HT-29 (cell line): ENCODE measurements around the gene USP48. TPM values are rescaled to one million over a fixed set of nuclear protein-coding genes. Genes with fewer than 3 reads are reported as not detected.
"Not testable (repeated sequence)": the region's sequence is repeated elsewhere in the genome, so short reads cannot be mapped to it uniquely, and the experiment has no call there.

ENCODE experiments used
- DNase-seq: peaks from one replicate; pipeline ENCODE4 v3.0.0-alpha.2; 2015; ENCODE audit warnings: low spot score
- total RNA-seq: library from RNA; depleted of rRNA; stranded (reverse); fragments of >200 nt; shearing (Covaris generic); gene quantifications from 2 replicates; pipeline ENCODE4 v1.2.3, GENCODE V29; 2014

Gene USP48
- total RNA-seq, 1 experiment from 2014 or later, result 19.5 TPM

- no peak for DNase-seq
Measured at GRCh38 chr1:21701401-21701800, 81.5 kb downstream of the USP48 start.

DNA sequence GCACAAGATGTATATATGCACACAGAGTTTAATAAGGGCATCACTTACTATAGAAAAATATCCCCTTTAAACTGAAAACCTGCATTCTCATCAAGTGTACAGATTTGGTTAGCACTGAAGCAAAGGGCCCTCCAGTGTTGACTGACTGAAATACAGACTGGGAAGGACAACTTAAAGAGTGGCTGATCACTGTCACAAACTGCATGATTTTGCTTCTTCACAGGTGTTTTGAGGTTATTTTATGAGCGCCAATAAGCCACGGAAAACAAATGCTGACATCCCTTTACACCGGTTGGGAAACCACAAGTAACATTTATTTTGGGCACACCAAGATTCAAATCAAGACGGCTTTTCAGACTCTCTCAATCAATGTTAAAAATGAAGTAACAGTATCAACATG, 82.9 kb downstream of the USP48 start:
- DNase-seq, result no peak

- DNase-seq, result no peak
Measured at GRCh38 chr1:21696931-21697330, 86.0 kb downstream of the USP48 start.

GRCh38 chr1:21693732-21694131, 89.2 kb downstream of the USP48 start:
- DNase-seq, result no peak

DNA sequence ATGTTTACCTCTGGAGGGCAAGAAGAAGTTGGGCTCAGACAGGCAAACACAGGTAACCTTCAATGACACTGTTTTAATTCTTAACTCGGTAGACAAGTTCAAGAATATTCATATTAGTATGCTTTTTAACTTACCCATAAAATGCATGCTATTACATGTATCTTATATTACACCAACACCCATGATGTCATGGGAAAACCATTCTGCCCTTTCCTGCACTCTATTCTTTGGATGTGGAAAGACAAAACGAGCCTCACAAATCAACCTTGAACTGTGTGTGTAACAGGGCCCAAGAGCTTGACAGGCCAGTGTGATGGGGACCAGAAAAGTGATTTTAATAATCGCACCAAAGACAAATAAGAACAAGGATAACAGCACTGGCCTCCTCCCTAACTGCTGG, 91.2 kb downstream of the USP48 start:
- DNase-seq, result no peak

- DNase-seq, result no peak
Measured at GRCh38 chr1:21689661-21690372, 93.1 kb downstream of the USP48 start.

- no peak for DNase-seq
Measured at GRCh38 chr1:21687081-21687529, 95.8 kb downstream of the USP48 start.

GRCh38 chr1:21685946-21686678, 96.8 kb downstream of the USP48 start:
- DNase-seq, result no peak

DNA sequence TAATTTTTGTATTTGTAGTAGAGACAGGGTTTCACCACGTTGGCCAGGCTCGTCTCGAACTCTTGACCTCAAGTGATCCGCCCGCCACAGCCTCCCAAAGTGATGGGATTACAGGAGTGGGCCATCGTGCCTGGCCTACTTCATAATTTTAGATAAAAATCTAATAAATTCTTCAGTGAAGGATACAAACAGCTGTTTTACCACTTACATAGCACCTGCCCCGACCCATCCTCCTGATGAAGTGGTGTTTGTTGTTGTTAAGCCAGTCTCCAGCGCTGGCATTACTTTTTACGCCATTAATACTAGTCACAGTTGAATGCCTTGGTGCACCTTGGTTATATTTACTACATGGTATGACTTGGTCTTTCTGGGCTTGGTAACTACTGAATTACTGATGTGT, 101.5 kb downstream of the USP48 start:
- DNase-seq, result no peak

DNA sequence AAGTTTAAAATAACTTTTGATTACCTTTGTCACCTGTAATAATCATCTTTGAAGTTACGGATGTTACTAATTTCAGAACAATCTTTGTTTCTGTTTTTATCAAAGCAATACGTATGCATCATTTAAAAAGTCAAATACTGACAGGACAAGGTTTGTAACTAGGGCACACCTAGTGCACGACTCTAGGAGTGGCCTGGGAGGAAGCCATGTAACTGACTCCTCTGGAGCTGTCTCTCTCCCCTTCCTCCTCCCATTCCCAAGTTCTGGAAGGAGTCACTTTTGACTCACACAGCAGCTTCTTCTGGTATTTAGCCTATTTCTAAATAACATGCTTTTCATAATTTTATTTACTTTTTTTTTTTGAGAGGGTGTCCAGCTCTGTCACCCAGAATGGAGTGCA, 102.0 kb downstream of the USP48 start:
- no peak for DNase-seq

- no peak for DNase-seq
Measured at GRCh38 chr1:21680381-21680780, 102.6 kb downstream of the USP48 start.

DNA sequence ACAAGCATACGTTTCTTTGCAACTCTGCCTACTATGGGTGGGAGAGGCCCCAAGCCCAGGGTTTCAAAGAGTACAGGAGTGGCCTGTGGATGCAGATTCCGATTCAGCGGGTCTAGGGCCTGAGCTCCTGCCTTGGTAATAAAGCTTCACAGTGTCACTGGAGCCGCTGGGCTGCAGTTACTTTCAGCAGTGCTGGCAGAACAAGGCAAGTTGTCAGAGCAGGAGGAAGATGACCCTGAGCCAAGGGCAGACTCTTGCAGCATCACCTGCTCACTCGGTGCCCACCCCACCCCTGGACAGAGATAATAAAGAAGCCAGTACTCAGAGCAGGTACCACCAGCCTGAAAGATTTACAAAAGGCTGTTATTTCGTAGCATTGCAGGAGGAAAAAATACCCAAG, 105.8 kb downstream of the USP48 start:
- no peak for DNase-seq

DNA sequence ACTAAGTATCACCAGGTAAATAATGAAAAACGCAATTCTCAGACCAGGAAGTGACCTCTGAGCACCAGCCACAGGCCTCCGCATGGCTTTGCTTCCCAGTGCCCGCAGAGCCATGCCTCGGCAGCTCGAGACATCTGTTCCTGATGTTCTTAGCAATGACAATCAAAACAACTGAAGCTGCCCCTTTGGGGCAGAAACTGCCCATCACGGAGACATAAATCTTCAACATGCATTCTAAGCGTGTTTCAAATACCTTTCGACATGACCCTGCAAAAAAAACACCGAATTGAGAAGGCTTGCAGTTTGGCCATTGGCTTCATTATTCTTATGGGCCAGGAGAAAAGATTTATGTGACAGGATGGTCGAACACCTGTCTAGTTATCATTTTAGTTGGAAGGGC, 108.0 kb downstream of the USP48 start:
- DNase-seq, result no peak

DNA sequence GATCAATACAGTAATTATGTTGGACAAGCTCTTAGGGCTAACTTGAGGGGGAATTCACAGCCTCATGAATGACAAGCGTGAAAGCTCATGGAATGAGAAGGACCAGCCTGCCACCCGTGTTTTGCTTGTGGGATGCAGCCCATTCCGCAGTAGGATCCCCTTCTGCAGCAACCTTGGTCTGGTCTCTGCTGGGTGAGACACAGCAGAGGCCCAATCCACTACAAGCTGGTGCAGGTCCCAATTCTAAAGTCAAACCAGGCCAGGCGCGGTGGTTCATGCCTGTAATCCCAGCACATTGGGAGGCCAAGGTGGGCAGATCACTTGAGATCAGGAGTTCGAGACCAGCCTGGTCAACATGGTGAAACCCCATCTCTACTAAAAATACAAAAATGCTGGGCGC, 109.1 kb downstream of the USP48 start:
- DNase-seq, result not testable (repeated sequence)

DNA sequence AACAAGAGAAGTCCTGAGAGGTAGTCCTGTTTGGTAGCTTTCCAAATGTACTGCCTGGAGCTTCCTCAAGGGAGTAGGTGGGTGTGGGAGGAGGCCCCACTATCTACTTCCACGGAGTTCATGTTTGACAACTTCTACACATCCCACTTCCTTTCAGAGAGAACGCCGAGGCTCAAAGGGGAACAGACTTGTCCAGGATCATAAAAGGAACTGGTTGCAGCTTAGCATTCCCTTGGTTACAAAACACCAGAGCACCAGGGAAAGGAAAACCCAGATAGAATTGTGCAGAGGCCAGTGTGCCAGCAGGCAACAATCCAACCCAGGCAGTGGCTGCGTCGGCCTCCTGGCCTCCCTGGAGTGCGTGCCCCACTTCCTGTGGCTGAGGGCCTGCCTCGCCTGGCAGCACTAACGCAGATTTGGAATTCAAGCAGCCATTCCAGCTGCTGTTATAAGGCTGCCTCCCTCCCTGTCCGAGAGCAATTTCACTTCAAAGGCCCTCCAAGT, 109.6 kb downstream of the USP48 start:
- no peak for DNase-seq

DNA sequence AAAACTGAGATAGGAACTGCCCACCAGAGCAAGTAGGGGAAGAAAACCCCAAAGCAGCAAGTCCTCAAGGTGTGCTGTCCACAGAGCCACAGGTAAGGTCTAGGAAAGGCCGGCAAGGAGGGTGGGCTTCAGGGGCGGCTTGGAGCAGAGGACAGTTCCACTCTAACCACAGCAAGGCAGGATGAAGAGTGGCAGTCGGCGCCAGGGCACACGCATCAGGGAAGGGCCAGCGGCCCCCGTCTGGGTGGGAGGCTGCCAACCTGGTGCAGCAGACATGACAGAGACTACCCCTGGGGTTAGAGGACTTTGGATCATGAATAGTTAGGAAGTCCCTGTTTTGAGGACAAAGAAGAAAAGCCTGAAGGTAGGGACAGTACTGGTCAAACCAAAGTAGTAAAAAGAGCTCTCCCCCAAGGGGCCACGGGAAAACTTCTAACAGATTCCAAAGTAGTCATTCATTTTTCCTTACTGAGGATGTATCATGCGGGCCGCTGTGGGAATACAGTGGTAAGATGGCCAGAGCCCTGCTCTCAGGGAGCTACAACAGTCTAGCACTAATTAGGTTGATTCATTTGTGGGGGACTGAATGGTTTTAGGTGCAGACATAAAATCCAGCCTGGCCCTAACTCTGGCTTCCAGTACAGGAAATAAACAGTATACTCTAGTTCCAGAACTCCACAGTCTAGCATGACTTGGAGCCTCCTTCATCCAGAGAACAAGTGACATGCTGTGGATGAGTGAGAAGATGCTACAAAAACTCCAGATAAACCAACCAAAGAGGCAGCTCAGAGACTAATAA, 110.3 kb downstream of the USP48 start:
- no peak for DNase-seq

GRCh38 chr1:21671915-21672314, 111.0 kb downstream of the USP48 start:
- DNase-seq, result no peak

- no peak for DNase-seq
Measured at GRCh38 chr1:21670956-21671902, 111.7 kb downstream of the USP48 start.

DNA sequence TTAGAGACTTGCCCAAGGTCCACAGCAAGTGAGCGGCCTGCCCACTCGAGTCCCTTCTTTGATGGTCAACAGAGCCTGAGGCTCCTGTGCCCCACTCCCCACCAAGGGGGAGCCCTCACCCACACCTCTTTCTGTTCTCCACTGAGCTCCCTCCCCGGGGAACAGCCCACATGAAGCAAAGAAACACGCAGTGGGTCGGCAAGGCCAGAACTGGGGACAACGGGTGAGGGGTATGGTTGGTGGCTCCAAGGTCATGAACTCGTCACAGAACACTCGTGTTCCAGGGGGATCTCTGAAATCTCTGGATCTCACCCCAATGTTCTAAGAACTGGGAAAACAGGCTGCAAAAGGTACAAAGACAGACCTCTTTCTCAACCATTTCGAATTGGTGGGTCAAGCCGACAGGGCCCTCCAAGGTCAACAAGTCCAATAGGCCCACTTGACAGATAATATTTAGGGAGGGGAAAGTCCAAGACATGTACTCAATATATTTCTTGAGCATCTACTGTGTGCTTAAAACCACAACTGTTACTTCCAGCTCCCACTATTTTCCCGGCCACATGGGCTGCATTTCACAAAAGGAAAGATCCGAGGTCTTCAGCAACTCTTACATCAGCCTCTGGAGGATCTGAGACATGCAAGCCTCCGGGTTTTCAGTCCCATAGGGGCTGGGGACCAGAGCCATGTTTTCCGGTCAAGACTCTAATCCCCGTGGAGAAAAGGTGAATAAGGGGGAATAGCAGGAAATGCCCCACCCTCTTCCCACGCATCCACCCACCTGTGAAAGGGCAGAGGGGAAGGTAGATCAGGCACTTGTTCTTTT, 112.7 kb downstream of the USP48 start:
- DNase-seq, result no peak
